Gastroesophageal sphincter (tissue), 4 donors: ENCODE measurements around the gene LAMA3. TPM values are rescaled to one million over a fixed set of nuclear protein-coding genes. Genes with fewer than 3 reads are reported as not detected.

ENCODE experiments used
- ATAC-seq: fragments of 150-250 bp; one replicate; pipeline ENCODE4 v1.9.1; 2016; ENCODE audit warnings: mild to moderate bottlenecking, moderate library complexity
- H3K27ac ChIP-seq, 4 donors: fragments of 200-600 bp; sonication (generic) in 3 of 4; 1 replicate in 3 of 4; 2 replicates in 1 of 4; pipeline ENCODE4 v1.5.1; 2016 to 2019
- H3K27me3 ChIP-seq: fragments of 200-600 bp; sonication (generic); one replicate; pipeline ENCODE4 v1.5.1; 2019
- H3K36me3 ChIP-seq, 2 donors: fragments of 200-600 bp; sonication (generic); one replicate each; pipeline ENCODE4 v1.5.1; 2019; ENCODE audit warnings: control low read depth in 1 of 2
- H3K4me1 ChIP-seq, 3 donors: fragments of 200-600 bp; sonication (generic); 1 replicate in 2 of 3; 2 replicates in 1 of 3; pipeline ENCODE4 v1.5.1; 2016 to 2019; ENCODE audit warnings: control low read depth in 2 of 3
- H3K4me3 ChIP-seq, 2 donors: fragments of 200-600 bp; sonication (generic); one replicate each; pipeline ENCODE4 v1.5.1; 2019; ENCODE audit warnings: mild to moderate bottlenecking in 1 of 2, moderate library complexity in 1 of 2
- H3K9me3 ChIP-seq, 3 donors: fragments of 200-600 bp; sonication (generic); one replicate each; pipeline ENCODE4 v1.5.1; 2017 to 2019; ENCODE audit warnings: control low read depth in 2 of 3
- CTCF ChIP-seq, 4 experiments: fragments of 200-600 bp in 2 of 4; fragments of 450-650 bp in 2 of 4; sonication (generic) in 1 of 4; IDR thresholded peaks; one replicate each; pipeline ENCODE4 v1.5.1; 2017 to 2019; ENCODE audit warnings: antibody characterized with exemption in 4 of 4, mild to moderate bottlenecking in 2 of 4, moderate library complexity in 2 of 4
- EP300 ChIP-seq: sonication (generic); formaldehyde crosslinking; IDR thresholded peaks from one replicate; pipeline ENCODE4 v1.6.1; 2017; ENCODE audit warnings: antibody characterized with exemption, mild to moderate bottlenecking
- POLR2A ChIP-seq, 2 donors: fragments of 450-650 bp; IDR thresholded peaks; one replicate each; pipeline ENCODE4 v1.6.1; 2017; ENCODE audit warnings: antibody characterized with exemption in 2 of 2, mild to moderate bottlenecking in 2 of 2, moderate library complexity in 1 of 2
- POLR2AphosphoS5 ChIP-seq: sonication (generic); formaldehyde crosslinking; IDR thresholded peaks from one replicate; pipeline ENCODE4 v1.6.1; 2017; ENCODE audit warnings: antibody characterized with exemption
- WGBS, 2 donors: methylation state at CpG; one replicate each; pipeline ENCODE4 v1.1.5; 2018; ENCODE audit warnings: low coverage in 1 of 2; 5-methylcytosine and 5-hydroxymethylcytosine counted together
- total RNA-seq, 4 donors: library from RNA; depleted of rRNA; stranded (reverse); fragments of >200 nt; gene quantifications; one replicate each; pipeline ENCODE4 v1.1.0, GENCODE V29; 2016

LAMA3 gene
- total RNA-seq, 4 donors from 2014 or later: 8.3 to 13.5 (median 9.5) TPM

- no peak overlapping the region for H3K27ac ChIP-seq
- ATAC-seq: no peak
- peaks cover 0 to 7% (median 0%) of the 10 kb centered on the region in 3 donors for H3K4me1 ChIP-seq
- TF ChIP-seq POLR2A (IDR thresholded peaks at IDR 0.05): no peak
- TF ChIP-seq CTCF (IDR thresholded peaks at IDR 0.05): no peak
- no peak for TF ChIP-seq EP300
- TF ChIP-seq POLR2AphosphoS5: no peak
- H3K4me3 ChIP-seq: no peak overlapping the region
- H3K36me3 ChIP-seq: no peaks in the 10 kb centered on the region
- no peaks in the 10 kb centered on the region for H3K9me3 ChIP-seq
- H3K27me3 ChIP-seq: peaks cover 2% of the 10 kb centered on the region
- 77 to 100% methylated on average over 1 to 3 of the region's 4 CpGs for WGBS, 2 donors
These were observed 5.6 kb downstream of the LAMA3 start for GRCh38 chr18:23694637-23695430.

DNA sequence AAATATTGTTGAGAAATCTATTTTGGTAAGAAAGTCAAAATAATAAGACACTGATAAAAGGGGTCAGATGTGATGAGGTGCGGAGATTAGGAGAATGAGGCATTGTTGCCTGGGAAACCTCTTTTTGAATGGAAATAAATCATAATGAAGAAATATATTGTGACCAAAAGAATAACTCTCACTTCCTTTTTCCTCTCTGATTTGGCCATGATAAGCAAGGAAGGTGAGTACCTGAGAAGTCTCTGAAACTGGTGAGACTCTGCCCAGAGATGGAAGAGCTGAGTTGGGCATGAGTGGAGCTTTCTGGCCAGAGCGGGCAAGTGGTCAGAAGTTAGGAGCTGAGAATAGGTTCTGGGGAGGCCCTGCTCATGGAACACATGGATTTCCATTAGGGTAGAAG, 11.8 kb downstream of the LAMA3 start:
- 58 to 72% methylated on average over 2 of the region's 2 CpGs for WGBS, 2 donors

GRCh38 chr18:23701544-23702064, 12.4 kb downstream of the LAMA3 start:
- WGBS, 2 donors: 83 to 88% methylated on average over 3 to 8 of the region's 8 CpGs
- no peak for ATAC-seq
- Histone ChIP-seq H3K9me3 (no peaks in the 10 kb centered on the region), H3K27ac (no peak overlapping the region), H3K4me3 (no peak overlapping the region), H3K36me3 (no peaks in the 10 kb centered on the region), H3K4me1 (no peaks in the 10 kb centered on the region), H3K27me3 (no peaks in the 10 kb centered on the region)
- TF ChIP-seq POLR2AphosphoS5: no peak
- no peak for TF ChIP-seq CTCF (IDR thresholded peaks at IDR 0.05)
- no peak for TF ChIP-seq EP300
- no peak for TF ChIP-seq POLR2A (IDR thresholded peaks at IDR 0.05)

More for the DNA sequence above, 11.8 kb downstream of the LAMA3 start:
- no peak for ATAC-seq
- H3K4me1 ChIP-seq: no peaks in the 10 kb centered on the region
- H3K27me3 ChIP-seq: no peaks in the 10 kb centered on the region
- TF ChIP-seq POLR2A (IDR thresholded peaks at IDR 0.05) (no peak), CTCF (IDR thresholded peaks at IDR 0.05) (no peak), POLR2AphosphoS5 (no peak), EP300 (no peak)
- no peak overlapping the region for H3K4me3 ChIP-seq
- H3K27ac ChIP-seq: no peak overlapping the region
- no peaks in the 10 kb centered on the region for H3K9me3 ChIP-seq
- H3K36me3 ChIP-seq: no peaks in the 10 kb centered on the region

- no peaks in the 10 kb centered on the region for H3K4me1 ChIP-seq
- H3K4me3 ChIP-seq: no peak overlapping the region
- ATAC-seq: no peak
- WGBS, 2 donors: 77 to 91% methylated on average over 3 to 4 of the region's 4 CpGs
- H3K27ac ChIP-seq: no peak overlapping the region
- no peaks in the 10 kb centered on the region for H3K27me3 ChIP-seq
- H3K9me3 ChIP-seq: peaks cover 0 to 6% (median 0%) of the 10 kb centered on the region in 3 donors
- no peaks in the 10 kb centered on the region for H3K36me3 ChIP-seq
- TF ChIP-seq POLR2AphosphoS5: no peak
- TF ChIP-seq POLR2A (IDR thresholded peaks at IDR 0.05): no peak
- TF ChIP-seq EP300: no peak
- TF ChIP-seq CTCF (IDR thresholded peaks at IDR 0.05): no peak
These were observed 13.4 kb downstream of the LAMA3 start for GRCh38 chr18:23702606-23703005.
